K562 (cell line): ENCODE measurements around the gene FOXJ3. TPM values are rescaled to one million over a fixed set of nuclear protein-coding genes. Genes with fewer than 3 reads are reported as not detected.

Source experiments
- E2F8 ChIP-seq: fragments of 450-650 bp; IDR thresholded peaks from 2 replicates; pipeline ENCODE4 v1.7.1; 2018; ENCODE audit warnings: mild to moderate bottlenecking, low read depth; ENCODE audit not compliant: partially characterized antibody
- KLF10 ChIP-seq: fragments of 250-450 bp; sonication (Bioruptor Pico); IDR thresholded peaks from 2 replicates; pipeline ENCODE4 v1.6.1; 2021; ENCODE audit warnings: matching md5 sums
- NKRF ChIP-seq: fragments of 450-650 bp; IDR thresholded peaks from 2 replicates; pipeline ENCODE4 v1.6.1; 2016; ENCODE audit warnings: borderline replicate concordance
- PPARD ChIP-seq: fragments of 250-450 bp; sonication (Bioruptor Pico); IDR thresholded peaks from 2 replicates; pipeline ENCODE4 v1.8.0; 2022; ENCODE audit warnings: inconsistent platforms, mild to moderate bottlenecking, moderate library complexity
- RBM39 ChIP-seq: fragments of 200-400 bp; formaldehyde crosslinking; optimal IDR thresholded peaks from 2 replicates; pipeline ENCODE3; 2018; ENCODE audit warnings: low read depth, low read length
- SAFB2 ChIP-seq: fragments of 200-400 bp; formaldehyde crosslinking; IDR thresholded peaks from 2 replicates; pipeline ENCODE4 v1.6.1; 2018; ENCODE audit warnings: borderline replicate concordance, low read length, low read depth, moderate library complexity; ENCODE audit not compliant: severe bottlenecking
- SNRNP70 ChIP-seq: fragments of 200-400 bp; formaldehyde crosslinking; optimal IDR thresholded peaks from 2 replicates; pipeline ENCODE3; 2017; ENCODE audit warnings: low read depth, low read length
- SPI1 ChIP-seq: IDR thresholded peaks from 2 replicates; pipeline ENCODE4 v1.6.1; 2011; ENCODE audit warnings: low read depth, low read length, control low read depth, borderline replicate concordance
- TARDBP ChIP-seq: fragments of 450-650 bp; IDR thresholded peaks from 2 replicates; pipeline ENCODE4 v1.6.1; 2016
- TCF7L2 ChIP-seq: fragments of 150-350 bp; IDR thresholded peaks from 2 replicates; pipeline ENCODE4 v1.6.1; 2016; ENCODE audit warnings: low read depth, mild to moderate bottlenecking, low read length, moderate library complexity
- U2AF1 ChIP-seq: fragments of 200-400 bp; formaldehyde crosslinking; optimal IDR thresholded peaks from 2 replicates; pipeline ENCODE3; 2017; ENCODE audit warnings: mild to moderate bottlenecking, low read depth, low read length, moderate library complexity
- ZNF165 ChIP-seq: fragments of 250-450 bp; sonication (Bioruptor Pico); IDR thresholded peaks from 2 replicates; pipeline ENCODE4 v1.4.0; 2020; ENCODE audit warnings: borderline replicate concordance
- ZNF347 ChIP-seq: fragments of 450-650 bp; formaldehyde crosslinking; IDR thresholded peaks from 2 replicates; pipeline ENCODE4 v1.4.0; 2020; ENCODE audit warnings: low read depth, mild to moderate bottlenecking, moderate library complexity
- ZNF354B ChIP-seq: fragments of 250-450 bp; sonication (Bioruptor Pico); IDR thresholded peaks from 2 replicates; pipeline ENCODE4 v1.4.0; 2020
- ZNF551 ChIP-seq: fragments of 250-450 bp; sonication (Bioruptor Pico); IDR thresholded peaks from 2 replicates; pipeline ENCODE4 v1.5.0; 2021; ENCODE audit warnings: mild to moderate bottlenecking, moderate library complexity
- polyA plus RNA-seq, 8 experiments: library from polyadenylated mRNA; depleted of rRNA in 4 of 8; stranded (reverse) in 5 of 8; unstranded in 3 of 8; fragments of >200 nt; fragmentation: Nextera tagmentation in 2 of 8; fragmentation: Illumina TruSeq in 1 of 8; extraction: Ambion mirVana in 2 of 8; extraction: Trizol in 1 of 8; gene quantifications; 2 replicates each; pipeline versions ENCODE4 v1.2.1 to v1.2.3, GENCODE V29; 2011 to 2014; ENCODE audit warnings: inconsistent platforms in 1 of 8, missing spikeins in 1 of 8
- total RNA-seq, 7 experiments: library from RNA; depleted of rRNA in 6 of 7; stranded (reverse); fragments of >200 nt in 6 of 7; fragmentation: Illumina TruSeq in 2 of 7; extraction: Trizol in 2 of 7; gene quantifications; 2 replicates each; pipeline versions ENCODE4 v1.2.1 to v1.2.3, GENCODE V29; 2011 to 2021; ENCODE audit warnings: low replicate concordance in 1 of 7
- TF ChIP-seq, protein P1 (sequence below): fragments of 250-450 bp; sonication (Bioruptor Pico); IDR thresholded peaks from 2 replicates; pipeline ENCODE4 v1.4.0; 2020

The FOXJ3 gene
- total and polyA plus RNA-seq, 9 of the 15 experiments (the other 6 are each of a cell fraction or from before 2014, with no cell fraction given): 8.7 to 35.3 (median 23.4) TPM

GRCh38 chr1:42168391-42168670, 166.7 kb downstream of the FOXJ3 start (continued):
- TF ChIP-seq ZNF551 (CRISPR knock-in tag): no peak
- no peak for TF ChIP-seq ZNF165 (CRISPR knock-in tag)
- TF ChIP-seq E2F8: no peak
- TF ChIP-seq SPI1: peak; percentile 94
- no peak for TF ChIP-seq ZNF354B (CRISPR knock-in tag)
- no peak for TF ChIP-seq TARDBP
- TF ChIP-seq RBM39: no peak
- TF ChIP-seq NKRF: no peak
- no peak for TF ChIP-seq SAFB2
- TF ChIP-seq KLF10 (CRISPR knock-in tag): no peak
- no peak for TF ChIP-seq U2AF1
- TF ChIP-seq, protein P1, sequence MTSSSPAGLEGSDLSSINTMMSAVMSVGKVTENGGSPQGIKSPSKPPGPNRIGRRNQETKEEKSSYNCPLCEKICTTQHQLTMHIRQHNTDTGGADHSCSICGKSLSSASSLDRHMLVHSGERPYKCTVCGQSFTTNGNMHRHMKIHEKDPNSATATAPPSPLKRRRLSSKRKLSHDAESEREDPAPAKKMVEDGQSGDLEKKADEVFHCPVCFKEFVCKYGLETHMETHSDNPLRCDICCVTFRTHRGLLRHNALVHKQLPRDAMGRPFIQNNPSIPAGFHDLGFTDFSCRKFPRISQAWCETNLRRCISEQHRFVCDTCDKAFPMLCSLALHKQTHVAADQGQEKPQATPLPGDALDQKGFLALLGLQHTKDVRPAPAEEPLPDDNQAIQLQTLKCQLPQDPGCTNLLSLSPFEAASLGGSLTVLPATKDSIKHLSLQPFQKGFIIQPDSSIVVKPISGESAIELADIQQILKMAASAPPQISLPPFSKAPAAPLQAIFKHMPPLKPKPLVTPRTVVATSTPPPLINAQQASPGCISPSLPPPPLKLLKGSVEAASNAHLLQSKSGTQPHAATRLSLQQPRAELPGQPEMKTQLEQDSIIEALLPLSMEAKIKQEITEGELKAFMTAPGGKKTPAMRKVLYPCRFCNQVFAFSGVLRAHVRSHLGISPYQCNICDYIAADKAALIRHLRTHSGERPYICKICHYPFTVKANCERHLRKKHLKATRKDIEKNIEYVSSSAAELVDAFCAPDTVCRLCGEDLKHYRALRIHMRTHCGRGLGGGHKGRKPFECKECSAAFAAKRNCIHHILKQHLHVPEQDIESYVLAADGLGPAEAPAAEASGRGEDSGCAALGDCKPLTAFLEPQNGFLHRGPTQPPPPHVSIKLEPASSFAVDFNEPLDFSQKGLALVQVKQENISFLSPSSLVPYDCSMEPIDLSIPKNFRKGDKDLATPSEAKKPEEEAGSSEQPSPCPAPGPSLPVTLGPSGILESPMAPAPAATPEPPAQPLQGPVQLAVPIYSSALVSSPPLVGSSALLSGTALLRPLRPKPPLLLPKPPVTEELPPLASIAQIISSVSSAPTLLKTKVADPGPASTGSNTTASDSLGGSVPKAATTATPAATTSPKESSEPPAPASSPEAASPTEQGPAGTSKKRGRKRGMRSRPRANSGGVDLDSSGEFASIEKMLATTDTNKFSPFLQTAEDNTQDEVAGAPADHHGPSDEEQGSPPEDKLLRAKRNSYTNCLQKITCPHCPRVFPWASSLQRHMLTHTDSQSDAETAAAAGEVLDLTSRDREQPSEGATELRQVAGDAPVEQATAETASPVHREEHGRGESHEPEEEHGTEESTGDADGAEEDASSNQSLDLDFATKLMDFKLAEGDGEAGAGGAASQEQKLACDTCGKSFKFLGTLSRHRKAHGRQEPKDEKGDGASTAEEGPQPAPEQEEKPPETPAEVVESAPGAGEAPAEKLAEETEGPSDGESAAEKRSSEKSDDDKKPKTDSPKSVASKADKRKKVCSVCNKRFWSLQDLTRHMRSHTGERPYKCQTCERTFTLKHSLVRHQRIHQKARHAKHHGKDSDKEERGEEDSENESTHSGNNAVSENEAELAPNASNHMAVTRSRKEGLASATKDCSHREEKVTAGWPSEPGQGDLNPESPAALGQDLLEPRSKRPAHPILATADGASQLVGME (CRISPR knock-in tag): no peak
- TF ChIP-seq SNRNP70: no peak
- TF ChIP-seq TCF7L2: no peak
- no peak for TF ChIP-seq PPARD (CRISPR knock-in tag)
- no peak for TF ChIP-seq ZNF347
